MCF 10A (cell line): ENCODE data around the gene TLR10. TPM values are rescaled to one million over a fixed set of nuclear protein-coding genes. Genes with fewer than 3 reads are reported as not detected.

Experiments used
- BruUV-seq: library from RNA; stranded (reverse); fragments of 400-500 nt; replicated peaks from 2 replicates; lab custom pipeline; 2021; lab: Mats Ljungman, UMichigan
- CTCF ChIA-PET: fragments of 300-600 bp; sonication (Branson Sonifier 250); formaldehyde crosslinking; extraction: SDS; loops from one replicate; lab custom pipeline; 2021; ENCODE audit warnings: antibody characterized with exemption, inconsistent platforms; lab: Yijun Ruan, JAX
- POLR2A ChIA-PET: fragments of 300-600, 350-650 bp; sonication (Branson Sonifier 250); formaldehyde crosslinking; extraction: SDS; loops from one replicate; lab custom pipeline; 2020; ENCODE audit warnings: antibody characterized with exemption, inconsistent platforms; lab: Yijun Ruan, JAX
- DNase-seq: peaks from one replicate; pipeline ENCODE4 v3.0.0-alpha.2; 2018; ENCODE audit not compliant: unreplicated experiment
- H3K27ac Mint-ChIP-seq: one replicate; pipeline ENCODE4 v1.8.0; 2022; ENCODE audit warnings: mild to moderate bottlenecking, low read depth, mixed read lengths; ENCODE audit not compliant: unreplicated experiment
- H3K27me3 Mint-ChIP-seq: one replicate; pipeline ENCODE4 v1.8.0; 2022; ENCODE audit warnings: mixed read lengths; ENCODE audit not compliant: insufficient read depth, unreplicated experiment
- H3K36me3 Mint-ChIP-seq: one replicate; pipeline ENCODE4 v1.8.0; 2022; ENCODE audit warnings: mild to moderate bottlenecking, moderate library complexity, mixed read lengths; ENCODE audit not compliant: insufficient read depth, unreplicated experiment
- H3K4me1 Mint-ChIP-seq: one replicate; pipeline ENCODE4 v1.8.0; 2022; ENCODE audit warnings: mixed read lengths; ENCODE audit not compliant: insufficient read depth, unreplicated experiment
- H3K4me3 Mint-ChIP-seq: one replicate; pipeline ENCODE4 v1.8.0; 2022; ENCODE audit warnings: mild to moderate bottlenecking, moderate library complexity, mixed read lengths; ENCODE audit not compliant: unreplicated experiment
- H3K9me3 Mint-ChIP-seq: one replicate; pipeline ENCODE4 v1.8.0; 2022; ENCODE audit warnings: mixed read lengths; ENCODE audit not compliant: unreplicated experiment
- CTCF ChIP-seq: fragments of 200-600 bp; IDR thresholded peaks from one replicate; pipeline ENCODE4 v1.8.0; 2022; ENCODE audit warnings: antibody characterized with exemption, mild to moderate bottlenecking; ENCODE audit not compliant: unreplicated experiment
- intact Hi-C: fragments of 100-400 bp; cut with micrococcal nuclease; formaldehyde crosslinking; loops from 2 replicates; pipeline ENCODE4 v1.14.1; 2022
- total RNA-seq: library from RNA; stranded (reverse); gene quantifications from 2 replicates; pipeline ENCODE4 v1.2.3, GENCODE V29; 2022

TLR10 gene
- total RNA-seq, 1 experiment from 2014 or later = not detected

- Mint-ChIP-seq H3K27me3 (no peaks in the 10 kb centered on the region), H3K9me3 (no peaks in the 10 kb centered on the region), H3K4me3 (peak overlapping the region; percentile 17), H3K4me1 (peaks cover 25% of the 10 kb centered on the region), H3K36me3 (no peaks in the 10 kb centered on the region), H3K27ac (peak overlapping the region; percentile 16)
- no peak for TF ChIP-seq CTCF
- ChIA-PET POLR2A (interaction anchor here (0.6 to 4.2 kb wide), 4 partner anchors 9 to 623 kb away, joined by 3 to 35 read pairs (median 4); partner anchors contain the start of gene TLR6), CTCF (interaction anchor here (0.6 to 7.5 kb wide), 12 partner anchors 13 to 320 kb away, joined by 3 to 91 read pairs (median 6); partner anchors contain the start of gene TLR10)
- no TSS peak for BruUV-seq
- intact Hi-C loops = no loop called here
- no peak for DNase-seq
Observed at GRCh38 chr4:38802561-38803355, 20.0 kb upstream of the TLR10 start.

GRCh38 chr4:38800961-38801450 lies 18.2 kb upstream of the TLR10 start:
- H3K4me1 Mint-ChIP-seq = peaks cover 25% of the 10 kb centered on the region
- no peak overlapping the region for H3K4me3 Mint-ChIP-seq
- no peak for TF ChIP-seq CTCF
- no peaks in the 10 kb centered on the region for H3K27me3 Mint-ChIP-seq
- CTCF ChIA-PET = interaction anchor here (0.5 to 7.5 kb wide), 3 partner anchors 19 to 212 kb away, joined by 3 to 91 read pairs (median 14); partner anchors contain the start of gene TLR10
- DNase-seq = no peak
- no peaks in the 10 kb centered on the region for H3K36me3 Mint-ChIP-seq
- no peak overlapping the region for H3K27ac Mint-ChIP-seq
- intact Hi-C loops = no loop called here
- POLR2A ChIA-PET = interaction anchor here (1.2 kb wide), 1 partner anchor 10 kb away, joined by 4 read pairs; no protein-coding TSS in a partner anchor
- BruUV-seq = no TSS peak
- H3K9me3 Mint-ChIP-seq = no peaks in the 10 kb centered on the region

GRCh38 chr4:38800366-38800765 lies 17.6 kb upstream of the TLR10 start:
- H3K9me3 Mint-ChIP-seq = no peaks in the 10 kb centered on the region
- no peaks in the 10 kb centered on the region for H3K36me3 Mint-ChIP-seq
- H3K27me3 Mint-ChIP-seq = no peaks in the 10 kb centered on the region
- CTCF ChIA-PET = interaction anchor here (3.0 to 7.5 kb wide), 2 partner anchors 18 to 40 kb away, joined by 14 to 91 read pairs; partner anchors contain the start of gene TLR10
- H3K27ac Mint-ChIP-seq = no peak overlapping the region
- intact Hi-C loops = no loop called here
- TF ChIP-seq CTCF = no peak
- no peak for DNase-seq
- POLR2A ChIA-PET = interaction anchor here (1.2 kb wide), 1 partner anchor 9 kb away, joined by 4 read pairs; no protein-coding TSS in a partner anchor
- H3K4me1 Mint-ChIP-seq = peaks cover 20% of the 10 kb centered on the region
- H3K4me3 Mint-ChIP-seq = no peak overlapping the region
- no TSS peak for BruUV-seq

- no peak for DNase-seq
- no peak overlapping the region for H3K4me3 Mint-ChIP-seq
Observed at GRCh38 chr4:38795087-38795486, 12.3 kb upstream of the TLR10 start.

More at GRCh38 chr4:38795087-38795486, 12.3 kb upstream of the TLR10 start:
- no peak for TF ChIP-seq CTCF
- H3K4me1 Mint-ChIP-seq = no peaks in the 10 kb centered on the region
- no peak overlapping the region for H3K27ac Mint-ChIP-seq
- intact Hi-C loops = no loop called here
- H3K36me3 Mint-ChIP-seq = no peaks in the 10 kb centered on the region
- no peaks in the 10 kb centered on the region for H3K27me3 Mint-ChIP-seq
- CTCF ChIA-PET = interaction anchor here (0.6 to 3.4 kb wide), 5 partner anchors 9 to 1835 kb away, joined by 3 to 15 read pairs (median 5); partner anchors contain the start of genes RBM47, TLR1 and TLR10
- no peaks in the 10 kb centered on the region for H3K9me3 Mint-ChIP-seq
- BruUV-seq = no TSS peak
- POLR2A ChIA-PET = interaction anchor here (0.6 to 1.7 kb wide), 5 partner anchors 9 to 605 kb away, joined by 3 to 8 read pairs (median 3); partner anchors contain the start of gene TLR1
